Measurements from ENCODE around the gene EEF1AKMT1. TPM values are rescaled to one million over a fixed set of nuclear protein-coding genes. Genes with fewer than 3 reads are reported as not detected.

EEF1AKMT1 gene
- total and polyA plus RNA-seq, 4 donors: 4.2 to 11.2 (median 4.9) TPM

- no peak overlapping the region for H3K9ac ChIP-seq (ENCODE audit: low read depth in 1 of 2, low read length in 2 of 2)
- no peak overlapping the region for H3K27ac ChIP-seq (ENCODE audit: low read depth in 1 of 2, low read length in 2 of 2)
- no peaks in the 10 kb centered on the region for H3K36me3 ChIP-seq (ENCODE audit: control insufficient read depth in 4 of 4, insufficient read depth in 3 of 4, low read depth in 1 of 4, low read length in 3 of 4)
- peaks cover 0 to 10% (median 0%) of the 10 kb centered on the region in 4 donors for H3K27me3 ChIP-seq (ENCODE audit: control insufficient read depth in 4 of 4, insufficient read depth in 4 of 4, low read length in 3 of 4)
- DNase-seq (ENCODE audit: low spot score): peak; percentile 63
- peak overlapping the region in 2 of 3 donors; percentile 36 to 74 for H3K4me3 ChIP-seq (ENCODE audit: low read depth in 1 of 3, low read length in 3 of 3)
- H3K4me1 ChIP-seq (ENCODE audit: control insufficient read depth in 4 of 4, insufficient read depth in 4 of 4, low read length in 3 of 4): peaks cover 4 to 13% (median 10%) of the 10 kb centered on the region in 4 donors
- WGBS: under 1% methylated on average over 98 of the region's 98 CpGs
- TF ChIP-seq SP1 (IDR thresholded peaks at IDR 0.05) (no peak), TAF1 (conservative IDR thresholded peaks at IDR 0.05) (no peak), ATF3 (IDR thresholded peaks at IDR 0.05) (no peak), RXRA (IDR thresholded peaks at IDR 0.05) (no peak), CTCF (IDR thresholded peaks at IDR 0.05; ENCODE audit: low read depth, low read length, missing input control) (peak; percentile 61)
- no peaks in the 10 kb centered on the region for H3K9me3 ChIP-seq (ENCODE audit: control insufficient read depth in 4 of 4, low read length in 3 of 4)
Observed at GRCh38 chr13:20703780-20704458, 69.8 kb downstream of the EEF1AKMT1 start.

DNA sequence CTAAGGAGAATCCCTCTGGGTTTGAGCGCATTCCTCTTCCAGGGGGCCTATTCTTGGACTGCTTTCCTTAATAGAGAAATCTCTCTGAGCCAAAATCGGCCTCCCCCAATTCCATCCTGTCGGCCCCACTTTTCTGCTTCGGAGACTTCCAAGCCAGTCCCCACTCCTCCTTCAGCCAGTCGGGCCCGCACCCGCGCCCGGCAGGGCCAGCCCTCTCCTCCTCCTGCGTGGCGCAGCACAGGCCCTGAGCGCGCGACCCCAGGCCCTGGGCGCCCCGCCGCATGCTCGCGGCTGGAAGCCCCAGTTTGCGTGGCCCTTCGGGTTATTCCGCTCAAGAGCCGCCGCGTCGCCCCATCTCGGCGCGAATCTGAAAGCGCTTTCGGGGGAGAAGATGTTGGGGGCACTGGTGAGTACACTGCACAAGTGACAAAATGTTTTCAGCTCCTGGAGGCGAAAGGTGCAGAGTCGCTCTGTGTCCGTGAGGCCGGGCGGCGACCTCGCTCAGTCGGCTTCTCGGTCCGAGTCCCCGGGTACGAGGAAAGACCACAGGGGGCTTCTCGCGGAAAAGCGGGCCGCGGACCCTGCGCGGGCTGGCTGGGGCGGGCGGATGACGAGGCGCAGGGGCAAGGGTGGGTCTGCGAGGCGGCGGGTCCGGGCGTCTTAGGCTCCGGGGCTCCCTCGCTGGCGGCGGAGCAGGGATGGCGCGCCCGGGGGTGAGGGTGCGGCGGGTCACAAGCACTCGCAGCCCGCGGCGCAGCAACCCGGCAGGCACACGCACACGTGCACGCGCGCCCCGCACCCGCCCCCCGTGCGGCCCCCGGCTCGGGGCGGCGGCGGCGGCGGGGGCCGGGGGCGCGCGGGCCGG lies 70.6 kb downstream of the EEF1AKMT1 start, which contains the start of gene IL17D:
Gene IL17D, plus strand, starts transcription at position 785 of the 865 bp plus-strand sequence. CDS start 303 bp downstream, outside the sequence.
- 2% methylated on average over 94 of the region's 94 CpGs for whole genome bisulfite sequencing
- Histone ChIP-seq H3K9ac (ENCODE audit: low read depth in 1 of 2, low read length in 2 of 2) (no peak within 1 kb of the TSS), H3K36me3 (ENCODE audit: control insufficient read depth in 4 of 4, insufficient read depth in 3 of 4, low read depth in 1 of 4, low read length in 3 of 4) (no peaks in the 10 kb centered on the region), H3K9me3 (ENCODE audit: control insufficient read depth in 4 of 4, low read length in 3 of 4) (no peaks in the 10 kb centered on the region), H3K4me3 (ENCODE audit: low read depth in 1 of 3, low read length in 3 of 3) (peak within 1 kb of the TSS; percentile 23 to 74 (median 62)), H3K4me1 (ENCODE audit: control insufficient read depth in 4 of 4, insufficient read depth in 4 of 4, low read length in 3 of 4) (peaks cover 4 to 13% (median 10%) of the 10 kb centered on the region in 4 donors), H3K27me3 (ENCODE audit: control insufficient read depth in 4 of 4, insufficient read depth in 4 of 4, low read length in 3 of 4) (peaks cover 0 to 10% (median 0%) of the 10 kb centered on the region in 4 donors), H3K27ac (ENCODE audit: low read depth in 1 of 2, low read length in 2 of 2) (no peak within 1 kb of the TSS)
- TF ChIP-seq HNF4G (IDR thresholded peaks at IDR 0.05): no peak
- TF ChIP-seq SP1 (IDR thresholded peaks at IDR 0.05): no peak
- TF ChIP-seq NR2F2 (IDR thresholded peaks at IDR 0.05): no peak
- no peak for TF ChIP-seq TAF1 (conservative IDR thresholded peaks at IDR 0.05)
- no peak for TF ChIP-seq FOXA1 (IDR thresholded peaks at IDR 0.05)
- no peak for TF ChIP-seq REST (IDR thresholded peaks at IDR 0.05)
- no peak for TF ChIP-seq RXRA (IDR thresholded peaks at IDR 0.05)
- TF ChIP-seq JUND (IDR thresholded peaks at IDR 0.05): no peak
- TF ChIP-seq EGR1 (IDR thresholded peaks at IDR 0.05; ENCODE audit: low read depth in 2 of 2): no peak
- TF ChIP-seq RAD21 (IDR thresholded peaks at IDR 0.05): no peak
- TF ChIP-seq YY1 (IDR thresholded peaks at IDR 0.05): no peak
- TF ChIP-seq, protein P1, sequence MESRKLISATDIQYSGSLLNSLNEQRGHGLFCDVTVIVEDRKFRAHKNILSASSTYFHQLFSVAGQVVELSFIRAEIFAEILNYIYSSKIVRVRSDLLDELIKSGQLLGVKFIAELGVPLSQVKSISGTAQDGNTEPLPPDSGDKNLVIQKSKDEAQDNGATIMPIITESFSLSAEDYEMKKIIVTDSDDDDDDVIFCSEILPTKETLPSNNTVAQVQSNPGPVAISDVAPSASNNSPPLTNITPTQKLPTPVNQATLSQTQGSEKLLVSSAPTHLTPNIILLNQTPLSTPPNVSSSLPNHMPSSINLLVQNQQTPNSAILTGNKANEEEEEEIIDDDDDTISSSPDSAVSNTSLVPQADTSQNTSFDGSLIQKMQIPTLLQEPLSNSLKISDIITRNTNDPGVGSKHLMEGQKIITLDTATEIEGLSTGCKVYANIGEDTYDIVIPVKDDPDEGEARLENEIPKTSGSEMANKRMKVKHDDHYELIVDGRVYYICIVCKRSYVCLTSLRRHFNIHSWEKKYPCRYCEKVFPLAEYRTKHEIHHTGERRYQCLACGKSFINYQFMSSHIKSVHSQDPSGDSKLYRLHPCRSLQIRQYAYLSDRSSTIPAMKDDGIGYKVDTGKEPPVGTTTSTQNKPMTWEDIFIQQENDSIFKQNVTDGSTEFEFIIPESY (IDR thresholded peaks at IDR 0.05): no peak
- TF ChIP-seq CTCF (IDR thresholded peaks at IDR 0.05; ENCODE audit: low read depth, low read length, missing input control): no peak
- no peak for TF ChIP-seq ATF3 (IDR thresholded peaks at IDR 0.05)
- TF ChIP-seq FOXA2 (IDR thresholded peaks at IDR 0.05): no peak
- TF ChIP-seq HNF4A (conservative IDR thresholded peaks at IDR 0.05): no peak
- DNase-seq (ENCODE audit: low spot score): peak; percentile 38

All from liver (tissue), 9 donors.